Endodermal cell (in vitro differentiated cells): ENCODE results near the gene ARHGAP26. TPM values are rescaled to one million over a fixed set of nuclear protein-coding genes. Genes with fewer than 3 reads are reported as not detected.

Experiments
- DNase-seq: peaks from one replicate; pipeline ENCODE4 v3.0.0-alpha.2; 2017
- H3K27ac ChIP-seq: 2 replicates; pipeline ENCODE4 v1.5.1; 2013; ENCODE audit warnings: mild to moderate bottlenecking, low read depth, low read length, moderate library complexity
- H3K27me3 ChIP-seq: 2 replicates; pipeline ENCODE4 v1.6.1; 2013; ENCODE audit warnings: mild to moderate bottlenecking, low read length, moderate library complexity; ENCODE audit not compliant: insufficient read depth, control insufficient read depth, poor library complexity, severe bottlenecking
- H3K36me3 ChIP-seq: 2 replicates; pipeline ENCODE4 v1.7.0; 2013; ENCODE audit warnings: mild to moderate bottlenecking, low read length, moderate library complexity; ENCODE audit not compliant: control insufficient read depth, insufficient read depth
- H3K4me1 ChIP-seq: one replicate; pipeline ENCODE4 v1.7.0; 2013; ENCODE audit warnings: low read length; ENCODE audit not compliant: control insufficient read depth, insufficient read depth
- H3K4me3 ChIP-seq: 2 replicates; pipeline ENCODE4 v1.5.1; 2013; ENCODE audit warnings: mild to moderate bottlenecking, low read length, moderate library complexity
- H3K9ac ChIP-seq: 2 replicates; pipeline ENCODE4 v1.6.1; 2013; ENCODE audit warnings: mild to moderate bottlenecking, low read length, moderate library complexity; ENCODE audit not compliant: poor library complexity, severe bottlenecking; ENCODE audit errors: extremely low read depth
- H3K9me3 ChIP-seq: 2 replicates; pipeline ENCODE4 v1.6.1; 2013; ENCODE audit warnings: mild to moderate bottlenecking, low read length, moderate library complexity; ENCODE audit not compliant: control insufficient read depth
- H3K27ac Mint-ChIP-seq: 2 replicates; pipeline ENCODE4 v1.8.0; 2020; ENCODE audit warnings: mixed read lengths
- H3K27me3 Mint-ChIP-seq: 2 replicates; pipeline ENCODE4 v1.8.0; 2021; ENCODE audit warnings: mild to moderate bottlenecking, mixed read lengths; ENCODE audit not compliant: insufficient read depth
- H3K36me3 Mint-ChIP-seq: 2 replicates; pipeline ENCODE4 v1.8.0; 2020; ENCODE audit warnings: low read depth, mixed read lengths
- H3K4me1 Mint-ChIP-seq: 2 replicates; pipeline ENCODE4 v1.8.0; 2020; ENCODE audit warnings: mixed read lengths
- H3K4me3 Mint-ChIP-seq: 2 replicates; pipeline ENCODE4 v1.8.0; 2020; ENCODE audit warnings: mild to moderate bottlenecking, moderate library complexity, mixed read lengths
- H3K9me3 Mint-ChIP-seq: 2 replicates; pipeline ENCODE4 v1.8.0; 2020; ENCODE audit warnings: mild to moderate bottlenecking, mixed read lengths
- WGBS, 2 experiments: methylation state at CpG; one replicate each; pipeline versions ENCODE4 v1.1.5 to v1.1.7; 2013; ENCODE audit warnings: missing lambda C conversion rate in 2 of 2, mixed read lengths in 1 of 2; ENCODE audit not compliant: insufficient coverage in 1 of 2, insufficient read length in 1 of 2; 5-methylcytosine and 5-hydroxymethylcytosine counted together
- total RNA-seq, 2 donors: library from RNA; stranded (reverse); fragmentation: NEBNext Ultra II Directional in 1 of 2; extraction: Animal tissue kit (Norgen Biotek cat#: 25700) in 1 of 2; gene quantifications; 2 replicates in 1 of 2; 3 replicates in 1 of 2; pipeline ENCODE4 v1.2.1, GENCODE V29; 2021
- TF ChIP-seq, protein P1 (sequence below): fragments of 200-600 bp; sonication (generic); conservative IDR thresholded peaks from 2 replicates; pipeline ENCODE4 v1.5.0; 2021; ENCODE audit warnings: antibody characterized with exemption, mild to moderate bottlenecking

Gene ARHGAP26
- total RNA-seq, 2 donors from 2014 or later = 49.2 to 60.5 TPM

DNA sequence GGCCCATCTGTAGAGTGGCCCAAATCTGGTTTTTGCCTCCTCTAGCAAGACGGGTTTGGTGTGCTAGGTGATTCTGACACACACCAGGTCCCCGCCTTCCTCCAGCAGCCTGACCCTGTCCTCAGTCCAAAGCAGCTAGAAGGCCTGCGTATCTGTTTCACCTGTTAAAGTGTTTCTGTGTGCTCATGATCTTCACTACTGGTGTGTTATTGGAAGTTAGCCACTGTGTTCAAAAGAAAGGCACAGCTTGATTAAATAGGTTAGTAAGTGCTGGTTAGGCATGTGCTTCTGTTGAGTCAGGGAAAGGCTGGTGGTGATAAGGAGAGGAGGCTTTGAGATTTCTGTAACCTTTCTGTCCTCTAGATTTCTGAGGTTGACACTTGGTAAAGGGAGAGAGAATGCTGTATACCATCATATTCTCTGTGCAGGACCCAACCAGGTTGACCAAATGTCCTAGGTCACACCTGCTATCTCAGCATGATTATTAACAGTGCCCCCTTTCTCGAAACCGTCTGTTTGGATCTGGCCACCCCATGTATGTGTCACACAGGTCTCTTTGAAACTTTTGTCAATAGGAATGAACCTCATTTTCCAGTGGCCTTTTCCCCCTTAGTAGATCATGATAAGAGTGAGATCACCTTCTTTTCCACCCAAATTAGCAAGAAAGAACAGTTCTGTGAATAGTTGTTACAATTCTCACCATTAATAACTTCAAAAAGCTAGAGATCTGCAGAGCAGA is 58.8 kb downstream of the ARHGAP26 start:
- 95 to 96% methylated on average over 5 of the region's 5 CpGs for WGBS, 2 experiments
- Mint-ChIP-seq H3K4me1 (peaks cover 88% of the 10 kb centered on the region), H3K27me3 (no peaks in the 10 kb centered on the region), H3K27ac (no peak overlapping the region), H3K9me3 (no peaks in the 10 kb centered on the region), H3K36me3 (no peaks in the 10 kb centered on the region), H3K4me3 (no peak overlapping the region)
- TF ChIP-seq, protein P1, sequence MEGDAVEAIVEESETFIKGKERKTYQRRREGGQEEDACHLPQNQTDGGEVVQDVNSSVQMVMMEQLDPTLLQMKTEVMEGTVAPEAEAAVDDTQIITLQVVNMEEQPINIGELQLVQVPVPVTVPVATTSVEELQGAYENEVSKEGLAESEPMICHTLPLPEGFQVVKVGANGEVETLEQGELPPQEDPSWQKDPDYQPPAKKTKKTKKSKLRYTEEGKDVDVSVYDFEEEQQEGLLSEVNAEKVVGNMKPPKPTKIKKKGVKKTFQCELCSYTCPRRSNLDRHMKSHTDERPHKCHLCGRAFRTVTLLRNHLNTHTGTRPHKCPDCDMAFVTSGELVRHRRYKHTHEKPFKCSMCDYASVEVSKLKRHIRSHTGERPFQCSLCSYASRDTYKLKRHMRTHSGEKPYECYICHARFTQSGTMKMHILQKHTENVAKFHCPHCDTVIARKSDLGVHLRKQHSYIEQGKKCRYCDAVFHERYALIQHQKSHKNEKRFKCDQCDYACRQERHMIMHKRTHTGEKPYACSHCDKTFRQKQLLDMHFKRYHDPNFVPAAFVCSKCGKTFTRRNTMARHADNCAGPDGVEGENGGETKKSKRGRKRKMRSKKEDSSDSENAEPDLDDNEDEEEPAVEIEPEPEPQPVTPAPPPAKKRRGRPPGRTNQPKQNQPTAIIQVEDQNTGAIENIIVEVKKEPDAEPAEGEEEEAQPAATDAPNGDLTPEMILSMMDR = no peak
- Histone ChIP-seq H3K27me3 (no peaks in the 10 kb centered on the region), H3K4me3 (no peak overlapping the region), H3K27ac (no peak overlapping the region), H3K4me1 (peaks cover 24% of the 10 kb centered on the region), H3K9ac (no peak overlapping the region), H3K9me3 (no peaks in the 10 kb centered on the region), H3K36me3 (no peaks in the 10 kb centered on the region)
- no peak for DNase-seq

DNA sequence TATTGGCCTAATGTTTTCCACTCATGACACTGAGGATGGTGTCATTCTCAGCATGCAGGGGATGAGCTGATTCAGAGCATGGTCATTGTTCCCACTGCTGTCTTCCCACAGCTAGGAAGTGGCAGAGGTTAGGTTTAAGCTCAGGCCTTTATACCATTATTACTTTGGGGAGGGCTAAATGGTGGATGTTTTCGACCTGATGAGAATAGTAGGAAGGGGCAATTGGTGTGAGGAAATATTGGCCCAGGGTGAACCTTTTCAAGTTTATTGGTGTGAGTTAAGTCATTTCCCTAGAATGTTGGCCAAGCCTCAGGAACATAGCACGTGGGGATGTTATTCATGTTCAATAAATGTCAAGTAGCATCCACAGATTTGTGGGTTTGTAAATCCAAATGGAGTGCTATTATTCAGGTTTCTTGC is 59.6 kb downstream of the ARHGAP26 start:
- H3K9me3 ChIP-seq = no peaks in the 10 kb centered on the region
- TF ChIP-seq, protein P1 = no peak
- Mint-ChIP-seq H3K27ac (no peak overlapping the region), H3K27me3 (no peaks in the 10 kb centered on the region), H3K4me3 (no peak overlapping the region), H3K4me1 (peaks cover 88% of the 10 kb centered on the region), H3K9me3 (no peaks in the 10 kb centered on the region), H3K36me3 (no peaks in the 10 kb centered on the region)
- no peaks in the 10 kb centered on the region for H3K36me3 ChIP-seq
- WGBS, 2 experiments = 89% methylated on average over 2 of the region's 2 CpGs
- no peak for DNase-seq
- H3K27me3 ChIP-seq = no peaks in the 10 kb centered on the region
- H3K4me3 ChIP-seq = no peak overlapping the region
- H3K27ac ChIP-seq = no peak overlapping the region
- peaks cover 28% of the 10 kb centered on the region for H3K4me1 ChIP-seq
- no peak overlapping the region for H3K9ac ChIP-seq

DNA sequence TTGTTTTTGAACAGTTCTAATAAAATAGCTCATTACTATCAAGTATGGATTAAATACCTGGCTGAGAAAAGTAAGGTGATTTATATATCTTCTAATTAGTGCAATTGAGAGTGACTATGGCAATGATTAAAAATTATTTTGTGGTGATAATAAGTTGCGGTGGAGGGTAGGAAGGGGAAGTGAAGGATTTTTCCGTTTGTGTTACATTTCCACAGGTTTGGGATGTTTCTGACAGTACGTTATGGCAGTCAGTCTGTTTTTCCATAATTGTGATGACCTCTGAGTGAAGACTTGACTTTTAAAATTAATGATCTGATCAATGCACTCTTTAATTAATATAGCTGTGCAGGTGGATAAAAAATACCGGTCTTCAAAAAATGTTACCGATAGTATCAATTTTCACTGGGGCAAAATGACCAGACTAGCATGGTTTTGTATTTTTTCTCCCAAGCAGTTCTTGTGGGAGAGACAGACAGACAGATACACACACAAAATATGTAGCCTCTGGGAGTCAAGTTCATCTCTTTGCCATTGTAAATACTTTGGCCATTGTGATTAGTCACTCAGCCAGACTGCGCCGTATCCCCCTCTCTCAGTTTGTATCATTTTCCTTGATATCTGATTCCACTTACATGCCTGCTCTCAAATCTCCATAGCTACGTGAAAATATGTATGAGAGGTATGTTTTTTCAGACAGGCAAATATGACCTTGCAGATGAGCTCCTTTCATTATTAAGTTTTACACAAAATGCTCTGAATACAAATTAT is 60.2 kb downstream of the ARHGAP26 start:
- no peak for DNase-seq
- Mint-ChIP-seq H3K27me3 (no peaks in the 10 kb centered on the region), H3K27ac (no peak overlapping the region), H3K36me3 (no peaks in the 10 kb centered on the region), H3K9me3 (no peaks in the 10 kb centered on the region), H3K4me3 (no peak overlapping the region), H3K4me1 (peaks cover 88% of the 10 kb centered on the region)
- Histone ChIP-seq H3K9ac (no peak overlapping the region), H3K4me3 (no peak overlapping the region), H3K9me3 (no peaks in the 10 kb centered on the region), H3K27me3 (no peaks in the 10 kb centered on the region), H3K36me3 (no peaks in the 10 kb centered on the region), H3K4me1 (peaks cover 28% of the 10 kb centered on the region), H3K27ac (no peak overlapping the region)
- 97% methylated on average over 5 to 8 of the region's 8 CpGs for WGBS, 2 experiments
- TF ChIP-seq, protein P1 = no peak
